ENCODE data around the gene NPR3.

The NPR3 gene

GRCh38 chr5:32765266-32765665, 54.1 kb downstream of the NPR3 start:
- Mint-ChIP-seq H3K4me1 (no peaks in the 10 kb centered on the region), H3K9me3 (peaks cover 9% of the 10 kb centered on the region), H3K4me3 (no peak overlapping the region), H3K27me3 (peaks cover 12% of the 10 kb centered on the region), H3K27ac (no peak overlapping the region), H3K36me3 (no peaks in the 10 kb centered on the region)
- DNase-seq (ENCODE audit: low spot score in 2 of 2) (no peak), ATAC-seq (ENCODE audit: low read depth) (no peak)

GRCh38 chr5:32767948-32768467, 56.9 kb downstream of the NPR3 start:
- Mint-ChIP-seq H3K27me3 (peaks cover 10% of the 10 kb centered on the region), H3K36me3 (no peaks in the 10 kb centered on the region), H3K27ac (no peak overlapping the region), H3K4me3 (no peak overlapping the region), H3K4me1 (no peaks in the 10 kb centered on the region), H3K9me3 (peaks cover 7% of the 10 kb centered on the region)
- DNase-seq (ENCODE audit: low spot score in 2 of 2) = no peak
- no peak for ATAC-seq (ENCODE audit: low read depth)

- H3K4me3 Mint-ChIP-seq = no peak overlapping the region
- peaks cover 10% of the 10 kb centered on the region for H3K27me3 Mint-ChIP-seq
- ATAC-seq (ENCODE audit: low read depth) (no peak), DNase-seq (ENCODE audit: low spot score in 2 of 2) (no peak)
- H3K36me3 Mint-ChIP-seq = no peaks in the 10 kb centered on the region
- H3K9me3 Mint-ChIP-seq = peaks cover 3% of the 10 kb centered on the region
- H3K4me1 Mint-ChIP-seq = no peaks in the 10 kb centered on the region
- no peak overlapping the region for H3K27ac Mint-ChIP-seq
Measured at GRCh38 chr5:32769711-32770110, 58.6 kb downstream of the NPR3 start.

- Mint-ChIP-seq H3K36me3 (no peaks in the 10 kb centered on the region), H3K4me1 (no peaks in the 10 kb centered on the region), H3K4me3 (no peak overlapping the region), H3K27me3 (peaks cover 5% of the 10 kb centered on the region), H3K9me3 (peaks cover 2% of the 10 kb centered on the region), H3K27ac (no peak overlapping the region)
- no peak for ATAC-seq (ENCODE audit: low read depth)
- DNase-seq (ENCODE audit: low spot score in 2 of 2) = no peak
Measured at GRCh38 chr5:32770444-32770843, 59.3 kb downstream of the NPR3 start.

GRCh38 chr5:32771037-32771436, 59.9 kb downstream of the NPR3 start:
- DNase-seq (ENCODE audit: low spot score in 2 of 2) (no peak), ATAC-seq (ENCODE audit: low read depth) (no peak)
- peaks cover 4% of the 10 kb centered on the region for H3K27me3 Mint-ChIP-seq
- H3K9me3 Mint-ChIP-seq = peaks cover 2% of the 10 kb centered on the region
- no peak overlapping the region for H3K4me3 Mint-ChIP-seq
- H3K36me3 Mint-ChIP-seq = no peaks in the 10 kb centered on the region
- H3K27ac Mint-ChIP-seq = no peak overlapping the region
- no peaks in the 10 kb centered on the region for H3K4me1 Mint-ChIP-seq

GRCh38 chr5:32773944-32774343, 62.8 kb downstream of the NPR3 start:
- Mint-ChIP-seq H3K27me3 (peaks cover 4% of the 10 kb centered on the region), H3K36me3 (no peaks in the 10 kb centered on the region)
- ATAC-seq (ENCODE audit: low read depth) = no peak

GRCh38 chr5:32776200-32776599, 65.1 kb downstream of the NPR3 start:
- no peak for ATAC-seq (ENCODE audit: low read depth)

More at GRCh38 chr5:32773944-32774343, 62.8 kb downstream of the NPR3 start:
- Mint-ChIP-seq H3K4me3 (no peak overlapping the region), H3K27ac (no peak overlapping the region), H3K9me3 (peaks cover 2% of the 10 kb centered on the region), H3K4me1 (no peaks in the 10 kb centered on the region)
- no peak for DNase-seq (ENCODE audit: low spot score in 2 of 2)

GRCh38 chr5:32777222-32777621, 66.1 kb downstream of the NPR3 start:
- no peak for DNase-seq (ENCODE audit: low spot score in 2 of 2)
- no peaks in the 10 kb centered on the region for H3K36me3 Mint-ChIP-seq
- H3K4me1 Mint-ChIP-seq = no peaks in the 10 kb centered on the region
- no peak overlapping the region for H3K27ac Mint-ChIP-seq
- no peak for ATAC-seq (ENCODE audit: low read depth)
- no peak overlapping the region for H3K4me3 Mint-ChIP-seq
- H3K27me3 Mint-ChIP-seq = peaks cover 2% of the 10 kb centered on the region
- no peaks in the 10 kb centered on the region for H3K9me3 Mint-ChIP-seq

More at GRCh38 chr5:32776200-32776599, 65.1 kb downstream of the NPR3 start:
- no peak for DNase-seq (ENCODE audit: low spot score in 2 of 2)
- H3K27me3 Mint-ChIP-seq = peaks cover 2% of the 10 kb centered on the region
- no peak overlapping the region for H3K4me3 Mint-ChIP-seq
- H3K27ac Mint-ChIP-seq = no peak overlapping the region
- no peaks in the 10 kb centered on the region for H3K4me1 Mint-ChIP-seq
- no peaks in the 10 kb centered on the region for H3K36me3 Mint-ChIP-seq
- peaks cover 2% of the 10 kb centered on the region for H3K9me3 Mint-ChIP-seq

GRCh38 chr5:32777733-32778132, 66.6 kb downstream of the NPR3 start:
- H3K9me3 Mint-ChIP-seq = no peaks in the 10 kb centered on the region
- DNase-seq (ENCODE audit: low spot score in 2 of 2) (no peak), ATAC-seq (ENCODE audit: low read depth) (no peak)
- H3K4me1 Mint-ChIP-seq = no peaks in the 10 kb centered on the region
- H3K36me3 Mint-ChIP-seq = no peaks in the 10 kb centered on the region
- H3K27ac Mint-ChIP-seq = no peak overlapping the region
- H3K27me3 Mint-ChIP-seq = peaks cover 2% of the 10 kb centered on the region
- H3K4me3 Mint-ChIP-seq = no peak overlapping the region

GRCh38 chr5:32778403-32778802, 67.3 kb downstream of the NPR3 start:
- no peak for DNase-seq (ENCODE audit: low spot score in 2 of 2)
- peaks cover 2% of the 10 kb centered on the region for H3K27me3 Mint-ChIP-seq
- H3K27ac Mint-ChIP-seq = no peak overlapping the region
- H3K36me3 Mint-ChIP-seq = no peaks in the 10 kb centered on the region
- H3K4me1 Mint-ChIP-seq = no peaks in the 10 kb centered on the region
- no peaks in the 10 kb centered on the region for H3K9me3 Mint-ChIP-seq
- H3K4me3 Mint-ChIP-seq = no peak overlapping the region
- no peak for ATAC-seq (ENCODE audit: low read depth)

GRCh38 chr5:32779754-32780415, 68.8 kb downstream of the NPR3 start:
- Mint-ChIP-seq H3K4me1 (no peaks in the 10 kb centered on the region), H3K27me3 (peaks cover 2% of the 10 kb centered on the region), H3K27ac (no peak overlapping the region), H3K36me3 (no peaks in the 10 kb centered on the region), H3K4me3 (no peak overlapping the region), H3K9me3 (no peaks in the 10 kb centered on the region)
- DNase-seq (ENCODE audit: low spot score in 2 of 2) (no peak), ATAC-seq (ENCODE audit: low read depth) (no peak)

GRCh38 chr5:32780508-32780919, 69.4 kb downstream of the NPR3 start:
- Mint-ChIP-seq H3K27ac (no peak overlapping the region), H3K4me3 (no peak overlapping the region), H3K9me3 (no peaks in the 10 kb centered on the region), H3K27me3 (peaks cover 2% of the 10 kb centered on the region), H3K36me3 (no peaks in the 10 kb centered on the region), H3K4me1 (no peaks in the 10 kb centered on the region)
- DNase-seq (ENCODE audit: low spot score in 2 of 2) = no peak
- no peak for ATAC-seq (ENCODE audit: low read depth)

GRCh38 chr5:32783661-32784060, 72.5 kb downstream of the NPR3 start:
- no peaks in the 10 kb centered on the region for H3K9me3 Mint-ChIP-seq
- H3K4me3 Mint-ChIP-seq = no peak overlapping the region
- H3K36me3 Mint-ChIP-seq = no peaks in the 10 kb centered on the region
- no peak overlapping the region for H3K27ac Mint-ChIP-seq
- no peak for DNase-seq (ENCODE audit: low spot score in 2 of 2)
- no peaks in the 10 kb centered on the region for H3K4me1 Mint-ChIP-seq
- peaks cover 5% of the 10 kb centered on the region for H3K27me3 Mint-ChIP-seq
- ATAC-seq (ENCODE audit: low read depth) = no peak

- peaks cover 5% of the 10 kb centered on the region for H3K27me3 Mint-ChIP-seq
- H3K4me3 Mint-ChIP-seq = no peak overlapping the region
- H3K9me3 Mint-ChIP-seq = no peaks in the 10 kb centered on the region
- H3K27ac Mint-ChIP-seq = no peak overlapping the region
- no peak for ATAC-seq (ENCODE audit: low read depth)
- no peak for DNase-seq (ENCODE audit: low spot score in 2 of 2)
- no peaks in the 10 kb centered on the region for H3K4me1 Mint-ChIP-seq
- no peaks in the 10 kb centered on the region for H3K36me3 Mint-ChIP-seq
Measured at GRCh38 chr5:32785611-32786254, 74.6 kb downstream of the NPR3 start.

GRCh38 chr5:32786311-32786710, 75.2 kb downstream of the NPR3 start:
- H3K36me3 Mint-ChIP-seq = no peaks in the 10 kb centered on the region
- DNase-seq (ENCODE audit: low spot score in 2 of 2) = no peak

More at GRCh38 chr5:32786311-32786710, 75.2 kb downstream of the NPR3 start:
- Mint-ChIP-seq H3K4me3 (no peak overlapping the region), H3K4me1 (no peaks in the 10 kb centered on the region), H3K27me3 (peaks cover 5% of the 10 kb centered on the region), H3K9me3 (no peaks in the 10 kb centered on the region), H3K27ac (no peak overlapping the region)
- no peak for ATAC-seq (ENCODE audit: low read depth)

All from memory B cell (primary cell).